H1 (cell line): Measurements from ENCODE around the gene MEF2C. TPM values are rescaled to one million over a fixed set of nuclear protein-coding genes. Genes with fewer than 3 reads are reported as not detected.
A peak's percentile ranks its signal among the peaks of the same experiment; 100 is the strongest.

Experiments
- CTCF ChIA-PET: fragments of 300-600 bp; sonication (Branson Sonifier 250); formaldehyde crosslinking; loops from one replicate; lab custom pipeline; 2021; ENCODE audit not compliant: partially characterized antibody; lab: Charles Lee
- POLR2A ChIA-PET: fragments of 300-600 bp; sonication (Branson Sonifier 250); formaldehyde crosslinking; loops from one replicate; lab custom pipeline; 2021; ENCODE audit warnings: inconsistent platforms; ENCODE audit not compliant: partially characterized antibody; lab: Charles Lee
- DNase-seq, 2 experiments: peaks; one replicate each; pipeline versions ENCODE4 v3.0.0 to v3.0.0-alpha.2; 2010 to 2022; ENCODE audit warnings: low spot score in 2 of 2, low read depth in 1 of 2, mixed read lengths in 1 of 2
- FAIRE-seq: peaks from 2 replicates; lab custom pipeline; 2011; peaks lifted over from hg19 to GRCh38; lab: Jason Lieb, UNC
- H2AFZ ChIP-seq: 2 replicates; pipeline ENCODE4 v1.8.1; 2012; ENCODE audit warnings: low read length, inconsistent platforms
- H2AK5ac ChIP-seq: 2 replicates; pipeline ENCODE4 v1.6.1; 2013; ENCODE audit warnings: low read depth, low read length
- H2BK120ac ChIP-seq: replicated peaks from 2 replicates; pipeline ENCODE3; 2013; ENCODE audit warnings: low read depth, low read length, inconsistent platforms
- H2BK12ac ChIP-seq: 2 replicates; pipeline ENCODE4 v1.6.1; 2013; ENCODE audit warnings: low read depth, low read length
- H2BK15ac ChIP-seq: 2 replicates; pipeline ENCODE4 v1.6.1; 2013; ENCODE audit warnings: low read length
- H2BK20ac ChIP-seq: 2 replicates; pipeline ENCODE4 v1.6.1; 2013; ENCODE audit warnings: low read length
- H2BK5ac ChIP-seq: 2 replicates; pipeline ENCODE4 v1.6.1; 2013; ENCODE audit warnings: low read depth, low read length
- H3K14ac ChIP-seq: 2 replicates; pipeline ENCODE4 v1.6.1; 2013; ENCODE audit warnings: inconsistent platforms; ENCODE audit not compliant: insufficient read length
- H3K18ac ChIP-seq: 2 replicates; pipeline ENCODE4 v1.6.1; 2013; ENCODE audit warnings: low read length; ENCODE audit errors: extremely low read depth
- H3K23ac ChIP-seq: 2 replicates; pipeline ENCODE4 v1.6.1; 2013; ENCODE audit warnings: inconsistent platforms; ENCODE audit not compliant: insufficient read length
- H3K23me2 ChIP-seq: 2 replicates; pipeline ENCODE4 v1.6.1; 2013; ENCODE audit warnings: low read depth, low read length
- H3K27ac ChIP-seq: 2 replicates; pipeline ENCODE4 v1.6.1; 2011; ENCODE audit warnings: low read depth, low read length, inconsistent platforms
- H3K27me3 ChIP-seq, 4 experiments: replicated peaks in 1 of 4; 1 replicate in 1 of 4; 2 replicates in 3 of 4; pipeline versions ENCODE4 v1.6.1 to v1.8.1; 2011 to 2013; ENCODE audit warnings: low read length in 3 of 4, mild to moderate bottlenecking in 3 of 4, inconsistent platforms in 2 of 4, mixed read lengths in 2 of 4, moderate library complexity in 1 of 4; ENCODE audit not compliant: control insufficient read depth in 3 of 4, insufficient read depth in 3 of 4; ENCODE audit errors: extremely low read depth in 1 of 4
- H3K36me3 ChIP-seq, 4 experiments: 2 replicates each; pipeline versions ENCODE4 v1.6.1 to v1.8.1; 2011 to 2013; ENCODE audit warnings: mild to moderate bottlenecking in 4 of 4, low read length in 3 of 4, moderate library complexity in 2 of 4, control low read depth in 1 of 4, inconsistent platforms in 1 of 4; ENCODE audit not compliant: insufficient read depth in 4 of 4, control insufficient read depth in 2 of 4
- H3K4ac ChIP-seq: replicated peaks from 2 replicates; pipeline ENCODE3; 2013; ENCODE audit warnings: low read length, low read depth, mixed read lengths, inconsistent platforms; ENCODE audit not compliant: insufficient read length
- H3K4me1 ChIP-seq, 4 experiments: replicated peaks in 1 of 4; 1 replicate in 1 of 4; 2 replicates in 3 of 4; pipeline versions ENCODE4 v1.6.1 to v1.8.1; 2011 to 2013; ENCODE audit warnings: low read length in 3 of 4, inconsistent platforms in 2 of 4, mixed read lengths in 1 of 4; ENCODE audit not compliant: insufficient read depth in 4 of 4, control insufficient read depth in 3 of 4
- H3K4me2 ChIP-seq, 2 experiments: 2 replicates each; pipeline versions ENCODE4 v1.6.1 to v1.8.1; 2011 to 2013; ENCODE audit warnings: low read depth in 2 of 2, low read length in 2 of 2, control low read depth in 1 of 2, inconsistent platforms in 1 of 2, mild to moderate bottlenecking in 1 of 2; ENCODE audit not compliant: insufficient read depth in 1 of 2
- H3K4me3 ChIP-seq, 4 experiments: fragments of 200-600, 300-600 bp in 1 of 4; sonication (generic), shearing (Covaris generic), sonication (Bioruptor Twin) in 1 of 4; 2 replicates each; pipeline versions ENCODE4 v1.5.1 to v1.8.1; 2011 to 2016; ENCODE audit warnings: low read length in 4 of 4, low read depth in 3 of 4, control low read depth in 2 of 4, inconsistent platforms in 2 of 4, mild to moderate bottlenecking in 2 of 4, mixed read lengths in 1 of 4, moderate library complexity in 1 of 4; ENCODE audit not compliant: insufficient read depth in 2 of 4; ENCODE audit errors: extremely low read depth in 1 of 4
- H3K56ac ChIP-seq: replicated peaks from 2 replicates; pipeline ENCODE3; 2013; ENCODE audit warnings: low read depth, mild to moderate bottlenecking, mixed read lengths, low read length, inconsistent platforms; ENCODE audit not compliant: insufficient read length
- H3K79me1 ChIP-seq: 2 replicates; pipeline ENCODE4 v1.6.1; 2013; ENCODE audit warnings: low read depth, low read length, control low read depth
- H3K79me2 ChIP-seq, 2 experiments: 2 replicates each; pipeline versions ENCODE4 v1.6.1 to v1.8.1; 2012 to 2013; ENCODE audit warnings: low read length in 2 of 2, mild to moderate bottlenecking in 2 of 2, inconsistent platforms in 1 of 2; ENCODE audit not compliant: insufficient read depth in 2 of 2, control insufficient read depth in 1 of 2
- H3K9ac ChIP-seq, 4 experiments: replicated peaks in 1 of 4; 1 replicate in 1 of 4; 2 replicates in 3 of 4; pipeline versions ENCODE4 v1.6.1 to v1.8.1; 2011 to 2013; ENCODE audit warnings: low read depth in 3 of 4, low read length in 3 of 4, control low read depth in 2 of 4, mild to moderate bottlenecking in 2 of 4, moderate library complexity in 2 of 4, inconsistent platforms in 1 of 4; ENCODE audit errors: extremely low read depth in 1 of 4
- H3K9me3 ChIP-seq, 2 experiments: 2 replicates each; pipeline versions ENCODE4 v1.6.1 to v1.8.1; 2012 to 2013; ENCODE audit warnings: mild to moderate bottlenecking in 2 of 2, moderate library complexity in 2 of 2, control low read depth in 1 of 2, inconsistent platforms in 1 of 2, low read depth in 1 of 2, low read length in 1 of 2, mixed read lengths in 1 of 2; ENCODE audit not compliant: insufficient read depth in 2 of 2
- H4K20me1 ChIP-seq, 2 experiments: replicated peaks in 1 of 2; 2 replicates each; pipeline versions ENCODE3 to v1.8.1; 2011 to 2013; ENCODE audit warnings: inconsistent platforms in 2 of 2, low read length in 2 of 2, mild to moderate bottlenecking in 1 of 2; ENCODE audit not compliant: insufficient read depth in 2 of 2, control insufficient read depth in 1 of 2
- H4K5ac ChIP-seq: 2 replicates; pipeline ENCODE4 v1.6.1; 2013; ENCODE audit warnings: low read length, low read depth, mixed read lengths, inconsistent platforms; ENCODE audit not compliant: insufficient read length
- H4K8ac ChIP-seq: 2 replicates; pipeline ENCODE4 v1.8.0; 2013; ENCODE audit warnings: mild to moderate bottlenecking, moderate library complexity, low read length, inconsistent platforms; ENCODE audit not compliant: insufficient read depth; ENCODE audit errors: extremely low read depth
- H4K91ac ChIP-seq: replicated peaks from 2 replicates; pipeline ENCODE3; 2013; ENCODE audit warnings: low read length, mixed read lengths, inconsistent platforms; ENCODE audit not compliant: insufficient read length
- E2F6 ChIP-seq: IDR thresholded peaks from 2 replicates; pipeline ENCODE4 v1.6.1; 2012; ENCODE audit warnings: inconsistent platforms
- EZH2 ChIP-seq: fragments of 200-600 bp; sonication (generic); IDR thresholded peaks from 2 replicates; pipeline ENCODE4 v1.7.1; 2012; ENCODE audit warnings: low read depth, mild to moderate bottlenecking, moderate library complexity, low read length, inconsistent platforms; ENCODE audit not compliant: severe bottlenecking
- HDAC2 ChIP-seq, 2 experiments: fragments of 300-600 bp in 1 of 2; sonication (generic) in 1 of 2; IDR thresholded peaks; 2 replicates each; pipeline ENCODE4 v1.6.1; 2011 to 2012; ENCODE audit warnings: low read depth in 2 of 2, low read length in 2 of 2, mild to moderate bottlenecking in 2 of 2, moderate library complexity in 2 of 2, borderline replicate concordance in 1 of 2, inconsistent platforms in 1 of 2
- KDM4A ChIP-seq: IDR thresholded peaks from one replicate; pipeline ENCODE4 v1.7.1; 2012; ENCODE audit warnings: low read depth, mild to moderate bottlenecking, moderate library complexity, low read length, inconsistent platforms; ENCODE audit not compliant: severe bottlenecking
- PHF8 ChIP-seq: fragments of 200-600 bp; sonication (generic); conservative IDR thresholded peaks from 2 replicates; pipeline ENCODE4 v1.7.1; 2012; ENCODE audit warnings: low read depth, mild to moderate bottlenecking, inconsistent platforms, low read length, moderate library complexity
- POLR2A ChIP-seq, 2 experiments: IDR thresholded peaks; 1 replicate in 1 of 2; 2 replicates in 1 of 2; pipeline ENCODE4 v1.6.1; 2011; ENCODE audit warnings: low read depth in 2 of 2, low read length in 2 of 2, mild to moderate bottlenecking in 2 of 2; ENCODE audit errors: control extremely low read depth in 1 of 2
- RNF2 ChIP-seq: fragments of 200-900, 300-1000 bp; sonication (generic); IDR thresholded peaks from 2 replicates; pipeline ENCODE4 v1.7.1; 2016; ENCODE audit warnings: borderline replicate concordance, low read depth, mild to moderate bottlenecking, antibody characterized with exemption, low read length; ENCODE audit not compliant: poor library complexity, severe bottlenecking; ENCODE audit errors: missing control alignments
- SUZ12 ChIP-seq: fragments of 200-600 bp; sonication (generic); IDR thresholded peaks from 2 replicates; pipeline ENCODE4 v1.6.1; 2012; ENCODE audit warnings: mild to moderate bottlenecking, inconsistent platforms, low read length, moderate library complexity, mixed read lengths
- WGBS, 2 experiments: shearing (Covaris generic) in 1 of 2; methylation state at CpG; one replicate each; pipeline versions ENCODE4 v1.1.6 to v1.1.7; 2013 to 2015; ENCODE audit warnings: low lambda C conversion rate in 2 of 2, mixed read lengths in 2 of 2, inconsistent platforms in 1 of 2, low coverage in 1 of 2, missing lambda C conversion rate in 1 of 2; ENCODE audit not compliant: insufficient replicate concordance in 2 of 2, insufficient coverage in 1 of 2, insufficient read length in 1 of 2; ENCODE audit errors: extremely low coverage in 1 of 2, missing lambda C conversion rate in 1 of 2; 5-methylcytosine and 5-hydroxymethylcytosine counted together
- polyA plus RNA-seq, 7 experiments: library from polyadenylated mRNA; depleted of rRNA in 3 of 7; stranded (reverse) in 5 of 7; unstranded in 2 of 7; fragments of >200 nt in 5 of 7; fragments of 200-250 nt in 2 of 7; gene quantifications; 1 replicate in 5 of 7; 2 replicates in 1 of 7; 4 replicates in 1 of 7; pipeline versions ENCODE4 v1.2.1 to v1.2.3, GENCODE V29; 2011 to 2013; ENCODE audit warnings: missing spikeins in 2 of 7, mixed read lengths in 2 of 7
- total RNA-seq: library from RNA; stranded (reverse); fragmentation: NEBNext Ultra II Directional; extraction: Animal tissue kit (Norgen Biotek cat#: 25700); gene quantifications from 2 replicates; pipeline ENCODE4 v1.2.1, GENCODE V29; 2021

Gene MEF2C
- total and polyA plus RNA-seq, 2 of the 8 experiments (the other 6 are each of a cell fraction or from before 2014, with no cell fraction given) = 0.59 to 0.99 TPM

GRCh38 chr5:88673253-88674105 lies 209.5 kb downstream of the MEF2C start:
- Histone ChIP-seq H3K4me3 (peak overlapping the region; percentile 6 to 64 (median 20); a peak in 4 of 8 replicates), H3K23ac (no peak overlapping the region), H2AK5ac (no peak overlapping the region; the same call in 1 of the 2 replicates), H2AFZ (no peak overlapping the region), H3K36me3 (no peaks in the 10 kb centered on the region), H2BK12ac (peak overlapping the region; percentile 88), H4K91ac (no peak overlapping the region), H3K79me2 (no peaks in the 10 kb centered on the region), H3K4me1 (peaks cover 10 to 32% (median 19%) of the 10 kb centered on the region in 4 experiments), H3K4ac (peak overlapping the region; percentile 5), H3K4me2 (peak overlapping the region; percentile 98 to 99), H3K23me2 (peaks cover 20% of the 10 kb centered on the region), H3K27ac (no peak overlapping the region), H4K5ac (no peak overlapping the region), H2BK5ac (0 out of 2 replicates have a peak overlapping the region, but pooled peaks have one; percentile 19), H3K18ac (no peak overlapping the region), H3K9me3 (no peaks in the 10 kb centered on the region), H2BK15ac (no peak overlapping the region), H3K9ac (no peak overlapping the region), H2BK120ac (no peak overlapping the region), H4K20me1 (peaks cover 0 to 14% of the 10 kb centered on the region in 2 experiments), H3K56ac (no peak overlapping the region), H3K79me1 (no peaks in the 10 kb centered on the region), H4K8ac (no peak overlapping the region; the same call in 1 of the 2 replicates), H2BK20ac (0 out of 2 replicates have a peak overlapping the region, but pooled peaks have one; percentile 64), H3K14ac (no peak overlapping the region), H3K27me3 (peaks cover 51 to 87% (median 68%) of the 10 kb centered on the region in 4 experiments)
- ChIA-PET POLR2A (interaction anchor here (1.0 to 2.4 kb wide), 2 partner anchors 13 to 16 kb away, joined by 5 to 8 read pairs; no protein-coding TSS in a partner anchor), CTCF (interaction anchor here (0.7 to 3.3 kb wide), 9 partner anchors 8 to 931 kb away, joined by 3 to 22 read pairs (median 11); no protein-coding TSS in a partner anchor)
- no peak for FAIRE-seq
- TF ChIP-seq EZH2 (peak; percentile 79), KDM4A (peak; percentile 1), SUZ12 (peak; percentile 13; the same call in 1 of the 2 replicates), RNF2 (peak; percentile 86), HDAC2 (IDR thresholded peaks at IDR 0.05; ENCODE audit: borderline replicate concordance in 1 of 2, low read depth in 2 of 2, low read length in 2 of 2) (no peak), PHF8 (0 out of 2 replicates have a peak, but pooled peaks have one; percentile 1), E2F6 (peak; percentile 2; the same call in 1 of the 2 replicates), POLR2A (IDR thresholded peaks at IDR 0.05; ENCODE audit: control extremely low read depth in 1 of 2, low read depth in 2 of 2, low read length in 2 of 2) (no peak)
- 5% methylated on average over 15 of the region's 15 CpGs; no CpG with 5 or more reads in 1 of the 2 experiments for WGBS, 2 experiments
- no peak for DNase-seq
